HepG2 (cell line): ENCODE results near the gene COL5A1.

Experiments used
- CTCF ChIP-seq: sonication (generic); formaldehyde crosslinking; IDR thresholded peaks from 2 replicates; pipeline ENCODE4 v1.5.0; 2020; ENCODE audit warnings: mild to moderate bottlenecking, missing genetic modification reagents, moderate library complexity
- FOXA1 ChIP-seq, 2 experiments: fragments of 450-650 bp in 1 of 2; sonication (generic) in 1 of 2; formaldehyde crosslinking in 1 of 2; IDR thresholded peaks; 2 replicates each; pipeline versions ENCODE4 v1.4.0 to v1.6.1; 2016 to 2020; ENCODE audit warnings: missing genetic modification reagents in 1 of 2
- FOXK1 ChIP-seq: sonication (generic); formaldehyde crosslinking; IDR thresholded peaks from 2 replicates; pipeline ENCODE4 v1.4.0; 2020; ENCODE audit warnings: low read depth, missing genetic modification reagents, borderline replicate concordance
- IRF2 ChIP-seq: IDR thresholded peaks from 2 replicates; pipeline ENCODE4 v1.6.1; 2018; ENCODE audit warnings: missing genetic modification reagents, missing compliant biosample characterization
- RAD21 ChIP-seq: fragments of 450-650 bp; formaldehyde crosslinking; IDR thresholded peaks from 2 replicates; pipeline ENCODE4 v1.5.0; 2020; ENCODE audit warnings: mild to moderate bottlenecking
- ZFP37 ChIP-seq: sonication (generic); formaldehyde crosslinking; IDR thresholded peaks from 2 replicates; pipeline ENCODE4 v1.4.0; 2020; ENCODE audit warnings: missing genetic modification reagents, borderline replicate concordance
- ZNF704 ChIP-seq: sonication (generic); formaldehyde crosslinking; IDR thresholded peaks from 2 replicates; pipeline ENCODE4 v1.8.1; 2023; ENCODE audit warnings: mild to moderate bottlenecking, inconsistent platforms, moderate library complexity, missing genetic modification reagents, borderline replicate concordance

- TF ChIP-seq CTCF (CRISPR knock-in tag): no peak
- no peak for TF ChIP-seq FOXA1 (IDR thresholded peaks at IDR 0.05)
- no peak for TF ChIP-seq FOXA1 (CRISPR knock-in tag; IDR thresholded peaks at IDR 0.05)
- TF ChIP-seq RAD21 (CRISPR knock-in tag): no peak
- TF ChIP-seq IRF2 (CRISPR knock-in tag): no peak
- no peak for TF ChIP-seq FOXK1 (CRISPR knock-in tag)
- no peak for TF ChIP-seq ZNF704 (CRISPR knock-in tag)
- no peak for TF ChIP-seq ZFP37 (CRISPR knock-in tag)
These were observed 100.2 kb downstream of the COL5A1 start for GRCh38 chr9:134741846-134742245.
